Fibroblast of mammary gland (primary cell): ENCODE results near the gene AMIGO1.
A peak's percentile ranks its signal among the peaks of the same experiment; 100 is the strongest.

Source experiments
- DNase-seq: peaks from one replicate; pipeline ENCODE4 v3.0.0-alpha.2; 2010; ENCODE audit warnings: low read depth
- H3K4me3 ChIP-seq: 2 replicates; pipeline ENCODE4 v1.5.1; 2011; ENCODE audit warnings: low read depth, mild to moderate bottlenecking, low read length, moderate library complexity; ENCODE audit not compliant: control insufficient read depth
- TF ChIP-seq, protein P1 (sequence below): conservative IDR thresholded peaks from 2 replicates; pipeline ENCODE4 v1.5.1; 2011; ENCODE audit warnings: low read depth, low read length, inconsistent platforms; ENCODE audit not compliant: control insufficient read depth, insufficient read depth

Gene AMIGO1

DNA sequence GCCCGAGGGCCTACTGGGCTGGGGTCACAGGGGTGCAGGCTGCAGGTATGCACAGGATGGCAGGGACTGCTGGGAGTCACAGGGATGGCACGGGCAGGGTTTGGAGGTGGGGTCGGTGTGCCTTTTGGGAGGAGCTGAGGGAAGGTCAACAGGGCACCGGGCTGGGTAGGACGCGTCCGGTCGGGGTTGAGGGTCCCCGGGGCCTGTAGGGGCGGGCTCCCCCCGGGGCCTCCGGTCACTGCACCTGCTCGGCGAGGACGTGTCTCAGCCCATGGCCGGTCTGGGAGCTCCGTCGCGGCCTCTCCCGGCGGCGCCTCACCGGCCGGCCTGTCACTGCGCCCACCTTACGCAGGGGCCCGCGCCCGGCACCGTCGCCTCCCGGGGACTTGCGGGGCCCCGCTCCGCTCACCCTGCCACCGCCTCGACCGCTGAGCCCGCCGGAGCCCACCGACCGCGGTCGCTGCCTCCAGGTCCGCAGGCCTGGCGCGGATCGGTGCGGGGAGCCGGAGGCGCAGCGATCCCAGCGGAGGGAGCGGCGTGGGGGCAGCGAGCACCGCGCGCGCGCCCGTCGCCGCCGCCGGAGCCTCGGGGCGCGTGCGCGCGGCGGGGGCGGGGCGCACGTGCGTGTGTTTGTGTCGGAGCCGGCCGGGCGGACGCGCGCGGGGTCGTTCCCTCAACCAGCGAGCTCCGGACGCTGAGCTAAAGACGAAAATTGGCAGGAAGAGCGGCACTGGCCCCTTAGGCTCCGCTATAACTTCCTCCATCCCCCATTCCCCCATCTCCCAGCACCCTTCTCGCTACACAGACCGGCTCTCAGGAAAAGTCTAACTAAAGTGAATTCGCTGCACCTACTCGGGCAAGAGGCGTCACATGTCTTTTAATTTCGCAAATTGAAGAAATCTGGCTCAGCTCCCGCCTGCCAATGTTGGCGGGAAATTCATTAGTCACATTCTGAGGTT is at the start of gene AMIGO1:
Gene AMIGO1 (minus strand): TSS at position 552 of the 959 bp plus-strand sequence. CDS start 815 bp downstream, outside the sequence.
- TF ChIP-seq, protein P1, sequence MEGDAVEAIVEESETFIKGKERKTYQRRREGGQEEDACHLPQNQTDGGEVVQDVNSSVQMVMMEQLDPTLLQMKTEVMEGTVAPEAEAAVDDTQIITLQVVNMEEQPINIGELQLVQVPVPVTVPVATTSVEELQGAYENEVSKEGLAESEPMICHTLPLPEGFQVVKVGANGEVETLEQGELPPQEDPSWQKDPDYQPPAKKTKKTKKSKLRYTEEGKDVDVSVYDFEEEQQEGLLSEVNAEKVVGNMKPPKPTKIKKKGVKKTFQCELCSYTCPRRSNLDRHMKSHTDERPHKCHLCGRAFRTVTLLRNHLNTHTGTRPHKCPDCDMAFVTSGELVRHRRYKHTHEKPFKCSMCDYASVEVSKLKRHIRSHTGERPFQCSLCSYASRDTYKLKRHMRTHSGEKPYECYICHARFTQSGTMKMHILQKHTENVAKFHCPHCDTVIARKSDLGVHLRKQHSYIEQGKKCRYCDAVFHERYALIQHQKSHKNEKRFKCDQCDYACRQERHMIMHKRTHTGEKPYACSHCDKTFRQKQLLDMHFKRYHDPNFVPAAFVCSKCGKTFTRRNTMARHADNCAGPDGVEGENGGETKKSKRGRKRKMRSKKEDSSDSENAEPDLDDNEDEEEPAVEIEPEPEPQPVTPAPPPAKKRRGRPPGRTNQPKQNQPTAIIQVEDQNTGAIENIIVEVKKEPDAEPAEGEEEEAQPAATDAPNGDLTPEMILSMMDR: no peak
- peak; percentile 22 for DNase-seq
- peak within 1 kb of the TSS; percentile 64 for H3K4me3 ChIP-seq

- no peak overlapping the region for H3K4me3 ChIP-seq
- no peak for DNase-seq
- TF ChIP-seq, protein P1: no peak
These were observed 48.0 kb upstream of the AMIGO1 start for GRCh38 chr1:109557520-109557919.

- H3K4me3 ChIP-seq: no peak overlapping the region
- TF ChIP-seq, protein P1: no peak
- DNase-seq: peak; percentile 37
These were observed 47.0 kb upstream of the AMIGO1 start for GRCh38 chr1:109556563-109556962.

- TF ChIP-seq, protein P1: no peak
- H3K4me3 ChIP-seq: peak within 1 kb of the TSS; percentile 93
- peak; percentile 95 for DNase-seq
These were observed 39.1 kb upstream of the AMIGO1 start, which contains the start of gene GNAI3 for GRCh38 chr1:109548321-109549267. Gene GNAI3 (plus strand): TSS chr1:109548615. CDS start chr1:109548721, 106 bp downstream.

DNA sequence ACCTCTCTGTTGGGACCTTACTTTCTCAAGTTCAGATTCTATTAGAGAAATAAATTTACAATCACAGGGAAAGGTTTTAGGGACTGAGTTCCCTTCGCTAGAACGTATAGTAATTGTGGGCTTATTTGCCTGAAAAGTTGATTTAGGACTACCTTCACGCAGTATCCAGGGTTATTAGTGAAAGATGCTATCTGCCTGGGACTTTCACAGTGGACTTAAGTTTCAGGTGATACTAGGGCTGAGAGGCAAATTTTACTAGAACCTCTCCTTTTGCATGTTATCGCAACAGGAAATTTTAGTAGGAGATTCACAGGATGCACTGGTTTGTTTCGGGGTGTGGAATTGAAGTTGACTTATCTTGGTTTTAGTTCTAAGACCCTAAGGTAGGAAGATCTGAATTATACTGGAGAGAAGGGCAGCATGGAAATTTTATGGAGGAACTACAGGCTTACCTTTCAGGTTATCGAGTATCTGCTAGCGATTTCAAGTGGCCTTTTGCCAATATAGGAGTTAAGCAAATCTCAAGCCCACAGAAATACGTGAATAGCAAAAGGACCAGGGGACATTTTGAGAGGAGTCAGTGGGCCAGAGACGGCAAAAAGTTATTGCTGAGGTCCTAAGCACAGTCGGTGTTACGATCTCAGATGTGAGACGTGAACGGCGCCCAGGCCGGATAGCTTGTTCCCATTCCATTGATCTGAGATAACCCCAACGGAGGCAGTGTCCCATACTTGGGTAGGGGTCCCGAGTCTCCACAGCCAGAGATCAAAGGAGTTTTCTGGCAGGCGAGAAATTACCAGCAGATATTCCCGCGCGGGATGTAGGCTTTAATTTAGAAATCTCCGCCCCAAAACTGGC is 38.2 kb upstream of the AMIGO1 start:
- H3K4me3 ChIP-seq: peak overlapping the region; percentile 93
- TF ChIP-seq, protein P1: no peak
- peak; percentile 16 for DNase-seq
